IMR-90 (cell line): Measurements from ENCODE around the gene DNM3. TPM values are rescaled to one million over a fixed set of nuclear protein-coding genes. Genes with fewer than 3 reads are reported as not detected.
A peak's percentile ranks its signal among the peaks of the same experiment; 100 is the strongest.

Experiments
- ATAC-seq: fragments of 200-7000 bp; cut with Tn5 transposase; 2 replicates; pipeline ENCODE4 v1.9.1; 2020; ENCODE audit warnings: low read depth, mild to moderate bottlenecking, moderate library complexity
- BruUV-seq: library from RNA; stranded (reverse); fragments of 400-500 nt; replicated peaks from 2 replicates; lab custom pipeline; 2021; lab: Mats Ljungman, UMichigan
- CTCF ChIA-PET: fragments of 300-600 bp; formaldehyde crosslinking; extraction: SDS; loops from one replicate; lab custom pipeline; 2021; ENCODE audit warnings: antibody characterized with exemption; lab: Yijun Ruan, JAX
- POLR2A ChIA-PET: fragments of 300-600 bp; sonication (Branson Sonifier 250); formaldehyde crosslinking; loops from one replicate; lab custom pipeline; 2022; ENCODE audit warnings: antibody characterized with exemption; ENCODE audit not compliant: unreplicated experiment; lab: Charles Lee
- DNase-seq: peaks from one replicate; pipeline ENCODE4 v3.0.0; 2013
- H2AFZ ChIP-seq: replicated peaks from 2 replicates; pipeline ENCODE3; 2013; ENCODE audit warnings: low read length, mild to moderate bottlenecking; ENCODE audit not compliant: poor library complexity
- H2AK5ac ChIP-seq: 2 replicates; pipeline ENCODE4 v1.6.1; 2013; ENCODE audit warnings: low read depth, low read length, inconsistent platforms
- H2AK9ac ChIP-seq: replicated peaks from 2 replicates; pipeline ENCODE3; 2013; ENCODE audit warnings: mild to moderate bottlenecking, low read depth, low read length, moderate library complexity; ENCODE audit not compliant: poor library complexity
- H2BK120ac ChIP-seq: 2 replicates; pipeline ENCODE4 v1.6.1; 2013; ENCODE audit warnings: low read depth, low read length, inconsistent platforms
- H2BK15ac ChIP-seq: 3 replicates; pipeline ENCODE4 v1.6.1; 2013; ENCODE audit warnings: low read depth, low read length, inconsistent platforms
- H2BK20ac ChIP-seq: 2 replicates; pipeline ENCODE4 v1.6.1; 2013; ENCODE audit warnings: low read depth, mild to moderate bottlenecking, inconsistent platforms, low read length, moderate library complexity
- H2BK5ac ChIP-seq: 2 replicates; pipeline ENCODE4 v1.6.1; 2013; ENCODE audit warnings: mild to moderate bottlenecking, low read depth, low read length, inconsistent platforms; ENCODE audit not compliant: poor library complexity, severe bottlenecking
- H3K14ac ChIP-seq: replicated peaks from 2 replicates; pipeline ENCODE4 v1.6.1; 2013; ENCODE audit warnings: low read depth, low read length, inconsistent platforms
- H3K18ac ChIP-seq: 2 replicates; pipeline ENCODE4 v1.6.1; 2013; ENCODE audit warnings: low read depth, low read length, control low read depth
- H3K23ac ChIP-seq: 2 replicates; pipeline ENCODE4 v1.6.1; 2013; ENCODE audit warnings: low read depth, low read length, inconsistent platforms
- H3K27ac ChIP-seq: 2 replicates; pipeline ENCODE4 v1.5.1; 2013; ENCODE audit warnings: mild to moderate bottlenecking, control low read depth, low read length; ENCODE audit not compliant: insufficient read depth
- H3K27me3 ChIP-seq: 2 replicates; pipeline ENCODE4 v1.6.1; 2013; ENCODE audit warnings: low read length; ENCODE audit not compliant: control insufficient read depth, insufficient read depth
- H3K36me3 ChIP-seq: 2 replicates; pipeline ENCODE4 v1.6.1; 2013; ENCODE audit warnings: low read length, mixed read lengths; ENCODE audit not compliant: control insufficient read depth, insufficient read depth
- H3K4ac ChIP-seq: 2 replicates; pipeline ENCODE4 v1.6.1; 2013; ENCODE audit warnings: low read depth, low read length, inconsistent platforms
- H3K4me1 ChIP-seq: 2 replicates; pipeline ENCODE4 v1.6.1; 2013; ENCODE audit warnings: low read length, mixed read lengths; ENCODE audit not compliant: control insufficient read depth, insufficient read depth
- H3K4me2 ChIP-seq: 2 replicates; pipeline ENCODE4 v1.6.1; 2013; ENCODE audit warnings: low read depth, mild to moderate bottlenecking, control low read depth, low read length, moderate library complexity
- H3K4me3 ChIP-seq: 2 replicates; pipeline ENCODE4 v1.5.1; 2013; ENCODE audit warnings: low read depth, mild to moderate bottlenecking, control low read depth, low read length, moderate library complexity; ENCODE audit not compliant: insufficient read depth
- H3K56ac ChIP-seq: 2 replicates; pipeline ENCODE4 v1.6.1; 2013; ENCODE audit warnings: low read length, inconsistent platforms; ENCODE audit not compliant: insufficient read depth; ENCODE audit errors: extremely low read depth
- H3K79me1 ChIP-seq, 2 experiments: 2 replicates each; pipeline ENCODE4 v1.6.1; 2013; ENCODE audit warnings: low read length in 2 of 2, inconsistent platforms in 1 of 2, low read depth in 1 of 2
- H3K9ac ChIP-seq: 2 replicates; pipeline ENCODE4 v1.6.1; 2013; ENCODE audit warnings: low read depth, low read length, control low read depth
- H3K9me1 ChIP-seq: 2 replicates; pipeline ENCODE4 v1.6.1; 2013; ENCODE audit warnings: low read length, inconsistent platforms; ENCODE audit not compliant: insufficient read depth
- H3K9me3 ChIP-seq: 2 replicates; pipeline ENCODE4 v1.6.1; 2013; ENCODE audit warnings: low read length; ENCODE audit not compliant: control insufficient read depth, insufficient read depth
- H4K20me1 ChIP-seq: 2 replicates; pipeline ENCODE4 v1.6.1; 2013; ENCODE audit warnings: low read length, inconsistent platforms; ENCODE audit not compliant: insufficient read depth
- H4K5ac ChIP-seq: 2 replicates; pipeline ENCODE4 v1.6.1; 2013; ENCODE audit warnings: mild to moderate bottlenecking, low read depth, low read length, control low read depth
- H4K8ac ChIP-seq, 2 experiments: 2 replicates each; pipeline ENCODE4 v1.6.1; 2013; ENCODE audit warnings: low read depth in 2 of 2, low read length in 2 of 2, control low read depth in 1 of 2, inconsistent platforms in 1 of 2
- H4K91ac ChIP-seq: 2 replicates; pipeline ENCODE4 v1.6.1; 2013; ENCODE audit warnings: low read depth, low read length, inconsistent platforms; ENCODE audit not compliant: insufficient read depth
- CTCF ChIP-seq: conservative IDR thresholded peaks from 2 replicates; pipeline ENCODE4 v1.5.1; 2012; ENCODE audit warnings: mild to moderate bottlenecking, low read depth, low read length, improper control_type of control experiment
- ELK1 ChIP-seq: fragments of 150-350 bp; IDR thresholded peaks from 2 replicates; pipeline ENCODE4 v1.6.1; 2016; ENCODE audit warnings: low read depth, mild to moderate bottlenecking, low read length, moderate library complexity, borderline replicate concordance
- FOS ChIP-seq: fragments of 150-350 bp; IDR thresholded peaks from 2 replicates; pipeline ENCODE4 v1.6.1; 2016; ENCODE audit warnings: low read depth, low read length
- MAFK ChIP-seq: IDR thresholded peaks from 2 replicates; pipeline ENCODE4 v1.6.1; 2012; ENCODE audit warnings: low read depth, low read length, improper control_type of control experiment
- MXI1 ChIP-seq: IDR thresholded peaks from 2 replicates; pipeline ENCODE4 v1.6.1; 2012; ENCODE audit warnings: low read depth, mild to moderate bottlenecking, low read length, moderate library complexity, borderline replicate concordance
- POLR2A ChIP-seq: IDR thresholded peaks from 2 replicates; pipeline ENCODE4 v1.6.1; 2012; ENCODE audit warnings: mild to moderate bottlenecking, low read depth, low read length
- RFX5 ChIP-seq: IDR thresholded peaks from 2 replicates; pipeline ENCODE4 v1.8.0; 2012; ENCODE audit warnings: low read depth, mild to moderate bottlenecking, low read length, moderate library complexity
- WGBS, 2 experiments: methylation state at CpG; one replicate each; pipeline versions ENCODE4 v1.1.5 to v1.1.7; 2013; ENCODE audit warnings: missing lambda C conversion rate in 2 of 2; ENCODE audit not compliant: insufficient read length in 1 of 2; ENCODE audit errors: extremely low coverage in 2 of 2; 5-methylcytosine and 5-hydroxymethylcytosine counted together
- dilution Hi-C: fragments of 300-500 bp; cut with HindIII; formaldehyde crosslinking; loops from one replicate; pipeline ENCODE4 v1.14.3; 2018; ENCODE audit warnings: low sequenced_read_pairs; ENCODE audit not compliant: unreplicated experiment
- in situ Hi-C: fragments of 300-500 bp; cut with MboI; formaldehyde crosslinking; loops from 3 replicates; pipeline ENCODE4 v1.14.3; 2019; ENCODE audit warnings: low sequenced_read_pairs, inconsistent platforms, mixed read lengths
- intact Hi-C: fragments of 100-400 bp; cut with micrococcal nuclease; formaldehyde crosslinking; loops from 2 replicates; pipeline ENCODE4 v1.10.0; 2022
- polyA plus RNA-seq, 3 experiments: library from polyadenylated mRNA; depleted of rRNA; stranded (reverse); fragments of >200 nt; gene quantifications; 2 replicates each; pipeline ENCODE4 v1.2.3, GENCODE V29; 2012; ENCODE audit warnings: low replicate concordance in 1 of 3
- total RNA-seq: library from RNA; depleted of rRNA; stranded (reverse); fragments of >200 nt; gene quantifications from 2 replicates; pipeline ENCODE4 v1.2.3, GENCODE V29; 2012

Gene DNM3
- total and polyA plus RNA-seq, 2 of the 4 experiments (the other 2 are of a cell fraction) = 0.36 TPM

GRCh38 chr1:172154551-172154950, 313.3 kb downstream of the DNM3 start:
- H3K56ac ChIP-seq = peak overlapping the region; percentile 54
- H3K9me1 ChIP-seq = no peaks in the 10 kb centered on the region
- ChIA-PET POLR2A (interaction anchor here (0.6 to 1.9 kb wide), 2 partner anchors 10 to 262 kb away, joined by 4 to 8 read pairs; no protein-coding TSS in a partner anchor), CTCF (interaction anchor here (0.7 to 1.2 kb wide), 3 partner anchors 9 to 152 kb away, joined by 3 read pairs; no protein-coding TSS in a partner anchor)
- dilution Hi-C loops = no loop called here
- no CpG with 5 or more reads among the region's 2 CpGs for WGBS, 2 experiments
- H4K91ac ChIP-seq = no peak overlapping the region
- peak overlapping the region; percentile 93; the same call in 1 of the 3 replicates for H2BK15ac ChIP-seq
- peak overlapping the region; percentile 2 to 35; a peak in 2 of 4 replicates for H4K8ac ChIP-seq
- H3K4me1 ChIP-seq = peaks cover 8% of the 10 kb centered on the region
- H3K9me3 ChIP-seq = no peaks in the 10 kb centered on the region
- peak overlapping the region; percentile 3; the same call in 1 of the 2 replicates for H3K4ac ChIP-seq
- peak overlapping the region; percentile 80; the same call in 1 of the 2 replicates for H3K18ac ChIP-seq
- in situ Hi-C loops = no loop called here
- peak overlapping the region; percentile 10; the same call in 1 of the 2 replicates for H3K9ac ChIP-seq
- H3K79me1 ChIP-seq = no peaks in the 10 kb centered on the region
- H3K4me3 ChIP-seq = peak overlapping the region; percentile 23; the same call in 1 of the 2 replicates
- DNase-seq (peak; percentile 89), ATAC-seq (peak; percentile 96)
- no TSS peak for BruUV-seq
- no peak overlapping the region for H2AK5ac ChIP-seq
- 0 out of 2 replicates have a peak overlapping the region, but pooled peaks have one; percentile 8 for H3K14ac ChIP-seq
- no peaks in the 10 kb centered on the region for H4K20me1 ChIP-seq
- peak overlapping the region; percentile 15; the same call in 1 of the 2 replicates for H2BK20ac ChIP-seq
- H3K36me3 ChIP-seq = no peaks in the 10 kb centered on the region
- peak overlapping the region; percentile 90 for H2BK5ac ChIP-seq
- peak overlapping the region; percentile 86 for H2BK120ac ChIP-seq
- no peak overlapping the region for H2AFZ ChIP-seq
- intact Hi-C loops = no loop called here
- H2AK9ac ChIP-seq = no peak overlapping the region
- H3K27me3 ChIP-seq = no peaks in the 10 kb centered on the region
- H3K4me2 ChIP-seq = peak overlapping the region; percentile 97; the same call in 1 of the 2 replicates
- TF ChIP-seq MXI1 (peak; percentile 49; the same call in 1 of the 2 replicates), POLR2A (peak; percentile 62; the same call in 1 of the 2 replicates), ELK1 (no peak), MAFK (peak; percentile 12; the same call in 1 of the 2 replicates), RFX5 (no peak), FOS (peak; percentile 56; the same call in 1 of the 2 replicates), CTCF (no peak)
- H3K27ac ChIP-seq = 0 out of 2 replicates have a peak overlapping the region, but pooled peaks have one; percentile 11
- no peak overlapping the region for H3K23ac ChIP-seq
- H4K5ac ChIP-seq = peak overlapping the region; percentile 30; the same call in 1 of the 2 replicates
